SK-N-SH (cell line): ENCODE results near the gene BCL11B. TPM values are rescaled to one million over a fixed set of nuclear protein-coding genes. Genes with fewer than 3 reads are reported as not detected.

ENCODE experiments used
- CTCF ChIA-PET: fragments of 300-600, 350-600 bp; formaldehyde crosslinking; extraction: SDS; loops from one replicate; lab custom pipeline; 2021; lab: Yijun Ruan, JAX
- POLR2A ChIA-PET: fragments of 350-600 bp; sonication (Branson Sonifier 250); formaldehyde crosslinking; extraction: SDS; loops from one replicate; lab custom pipeline; 2020; ENCODE audit warnings: antibody characterized with exemption, inconsistent platforms; lab: Yijun Ruan, JAX
- DNase-seq: peaks from one replicate; pipeline ENCODE4 v3.0.0; 2012
- H2AFZ ChIP-seq: fragments of 200-600 bp; sonication (generic); 2 replicates; pipeline ENCODE4 v1.8.1; 2016; ENCODE audit warnings: antibody characterized with exemption, mild to moderate bottlenecking, low read depth
- H3F3A ChIP-seq: fragments of 200-600 bp; sonication (generic); replicated peaks from 2 replicates; pipeline ENCODE3; 2016; ENCODE audit warnings: antibody characterized with exemption, mild to moderate bottlenecking; ENCODE audit not compliant: insufficient read depth
- H3K27ac ChIP-seq, 2 experiments: fragments of 200-500 bp in 1 of 2; fragments of 200-600 bp in 1 of 2; sonication (Bioruptor generic) in 1 of 2; sonication (generic), shearing (Covaris generic) in 1 of 2; 2 replicates each; pipeline versions ENCODE4 v1.5.1 to v1.6.1; 2014 to 2016; ENCODE audit warnings: low read depth in 2 of 2, inconsistent platforms in 1 of 2, low read length in 1 of 2, mild to moderate bottlenecking in 1 of 2, mixed read lengths in 1 of 2
- H3K27me3 ChIP-seq: fragments of 200-600 bp; sonication (generic), shearing (Covaris generic); 2 replicates; pipeline ENCODE4 v1.6.1; 2016; ENCODE audit warnings: mixed run types; ENCODE audit not compliant: insufficient read depth
- H3K36me3 ChIP-seq, 2 experiments: fragments of 200-500 bp in 1 of 2; fragments of 200-600 bp in 1 of 2; sonication (Bioruptor generic) in 1 of 2; sonication (generic) in 1 of 2; replicated peaks in 1 of 2; 2 replicates each; pipeline versions ENCODE3 to v1.5.1; 2014 to 2016; ENCODE audit warnings: low read length in 1 of 2, mild to moderate bottlenecking in 1 of 2; ENCODE audit not compliant: insufficient read depth in 2 of 2, control insufficient read depth in 1 of 2
- H3K4me1 ChIP-seq, 2 experiments: fragments of 200-500 bp in 1 of 2; fragments of 200-600 bp in 1 of 2; sonication (Bioruptor generic) in 1 of 2; sonication (generic), shearing (Covaris generic) in 1 of 2; 2 replicates each; pipeline versions ENCODE4 v1.5.1 to v1.6.1; 2014 to 2016; ENCODE audit warnings: low read depth in 1 of 2, low read length in 1 of 2, mixed run types in 1 of 2; ENCODE audit not compliant: insufficient read depth in 2 of 2, control insufficient read depth in 1 of 2
- H3K4me2 ChIP-seq: fragments of 200-600 bp; sonication (generic), shearing (Covaris generic); 2 replicates; pipeline ENCODE4 v1.6.1; 2017; ENCODE audit warnings: mixed run types
- H3K4me3 ChIP-seq, 2 experiments: fragments of 200-500 bp in 1 of 2; fragments of 200-600 bp in 1 of 2; sonication (Bioruptor generic) in 1 of 2; sonication (generic), shearing (Covaris generic) in 1 of 2; 2 replicates each; pipeline versions ENCODE4 v1.5.1 to v1.8.1; 2014 to 2016; ENCODE audit warnings: low read depth in 2 of 2, inconsistent platforms in 1 of 2, low read length in 1 of 2, mild to moderate bottlenecking in 1 of 2, mixed read lengths in 1 of 2, moderate library complexity in 1 of 2
- H3K79me2 ChIP-seq: fragments of 200-600 bp; sonication (generic); 2 replicates; pipeline ENCODE4 v1.8.1; 2017; ENCODE audit warnings: mild to moderate bottlenecking; ENCODE audit not compliant: insufficient read depth
- H3K9ac ChIP-seq: fragments of 200-600 bp; sonication (generic); 2 replicates; pipeline ENCODE4 v1.6.1; 2017; ENCODE audit warnings: mixed run types
- H3K9me2 ChIP-seq: fragments of 200-600 bp; sonication (generic); 2 replicates; pipeline ENCODE4 v1.6.1; 2017; ENCODE audit warnings: mixed run types
- H3K9me3 ChIP-seq: fragments of 200-600 bp; sonication (generic); 2 replicates; pipeline ENCODE4 v1.6.1; 2017; ENCODE audit warnings: mixed run types, mild to moderate bottlenecking, moderate library complexity
- H4K20me1 ChIP-seq: fragments of 200-600 bp; sonication (generic); 2 replicates; pipeline ENCODE4 v1.6.1; 2017; ENCODE audit warnings: mild to moderate bottlenecking, mixed run types; ENCODE audit not compliant: insufficient read depth
- EP300 ChIP-seq, 2 experiments: IDR thresholded peaks; 2 replicates each; pipeline versions ENCODE4 v1.4.0 to v1.6.1; 2012; ENCODE audit warnings: borderline replicate concordance in 1 of 2, low read depth in 1 of 2, low read length in 1 of 2
- EZH2phosphoT487 ChIP-seq: fragments of 200-600 bp; sonication (generic); IDR thresholded peaks from 2 replicates; pipeline ENCODE4 v1.6.1; 2017; ENCODE audit warnings: low read depth, mixed run types, mild to moderate bottlenecking, antibody characterized with exemption, moderate library complexity, borderline replicate concordance
- FOSL2 ChIP-seq: IDR thresholded peaks from 2 replicates; pipeline ENCODE4 v1.4.0; 2012; ENCODE audit warnings: low read depth, mild to moderate bottlenecking, moderate library complexity, borderline replicate concordance
- FOXJ3 ChIP-seq: sonication (generic); formaldehyde crosslinking; IDR thresholded peaks from 2 replicates; pipeline ENCODE4 v1.5.1; 2020; ENCODE audit warnings: mild to moderate bottlenecking, missing genetic modification reagents
- FOXM1 ChIP-seq: IDR thresholded peaks from 2 replicates; pipeline ENCODE4 v1.4.0; 2012; ENCODE audit warnings: low read depth, mild to moderate bottlenecking
- GATA2 ChIP-seq: sonication (generic); formaldehyde crosslinking; IDR thresholded peaks from 2 replicates; pipeline ENCODE4 v1.5.0; 2020; ENCODE audit warnings: mild to moderate bottlenecking, missing genetic modification reagents
- IRF3 ChIP-seq: fragments of 150-350 bp; IDR thresholded peaks from 2 replicates; pipeline ENCODE4 v1.6.1; 2016; ENCODE audit warnings: mild to moderate bottlenecking, low read depth, low read length
- MEF2A ChIP-seq: IDR thresholded peaks from 2 replicates; pipeline ENCODE4 v1.4.0; 2012; ENCODE audit warnings: low read depth, borderline replicate concordance
- MXI1 ChIP-seq: IDR thresholded peaks from 2 replicates; pipeline ENCODE4 v1.6.1; 2012; ENCODE audit warnings: mild to moderate bottlenecking, low read depth, low read length, improper control_type of control experiment
- NFIC ChIP-seq: IDR thresholded peaks from 2 replicates; pipeline ENCODE4 v1.4.0; 2012; ENCODE audit warnings: borderline replicate concordance
- NRF1 ChIP-seq: IDR thresholded peaks from 2 replicates; pipeline ENCODE4 v1.6.1; 2012; ENCODE audit warnings: low read depth, mild to moderate bottlenecking, low read length
- RAD21 ChIP-seq: IDR thresholded peaks from 2 replicates; pipeline ENCODE4 v1.6.1; 2012; ENCODE audit warnings: mild to moderate bottlenecking, low read length
- RCOR1 ChIP-seq: fragments of 150-350 bp; IDR thresholded peaks from 2 replicates; pipeline ENCODE4 v1.6.1; 2017; ENCODE audit warnings: antibody characterized with exemption, low read length
- REST ChIP-seq: IDR thresholded peaks from 2 replicates; pipeline ENCODE4 v1.6.1; 2012; ENCODE audit warnings: mild to moderate bottlenecking, low read depth, low read length, moderate library complexity
- RFX5 ChIP-seq: IDR thresholded peaks from 2 replicates; pipeline ENCODE4 v1.6.1; 2012; ENCODE audit warnings: mild to moderate bottlenecking, improper control_type of control experiment, low read length
- RXRA ChIP-seq: IDR thresholded peaks from 2 replicates; pipeline ENCODE4 v1.4.0; 2012; ENCODE audit warnings: low read depth, mild to moderate bottlenecking, borderline replicate concordance
- TEAD4 ChIP-seq: IDR thresholded peaks from 2 replicates; pipeline ENCODE4 v1.4.0; 2012; ENCODE audit warnings: mild to moderate bottlenecking, borderline replicate concordance; ENCODE audit not compliant: insufficient read depth
- YY1 ChIP-seq: IDR thresholded peaks from 2 replicates; pipeline ENCODE4 v1.4.0; 2012; ENCODE audit warnings: low read depth, mild to moderate bottlenecking
- ZBTB33 ChIP-seq: IDR thresholded peaks from 2 replicates; pipeline ENCODE4 v1.4.0; 2012; ENCODE audit warnings: low read depth, borderline replicate concordance
- WGBS: methylation state at CpG from one replicate; pipeline ENCODE4 v1.1.6; 2017; ENCODE audit warnings: low lambda C conversion rate; 5-methylcytosine and 5-hydroxymethylcytosine counted together
- polyA plus RNA-seq, 3 experiments: library from polyadenylated mRNA; depleted of rRNA; stranded (reverse); fragments of >200 nt; gene quantifications; 2 replicates each; pipeline ENCODE4 v1.2.3, GENCODE V29; 2012

Gene BCL11B
- polyA plus RNA-seq, 1 of the 3 experiments (the other 2 are of a cell fraction) = not detected

- Histone ChIP-seq H3K27ac (no peak overlapping the region), H4K20me1 (no peaks in the 10 kb centered on the region), H3K36me3 (no peaks in the 10 kb centered on the region), H3K4me2 (no peak overlapping the region), H3K9me3 (no peaks in the 10 kb centered on the region), H3K9me2 (no peaks in the 10 kb centered on the region), H3K27me3 (peaks cover 88% of the 10 kb centered on the region), H3F3A (no peaks in the 10 kb centered on the region), H2AFZ (no peak overlapping the region), H3K79me2 (no peaks in the 10 kb centered on the region), H3K4me1 (no peaks in the 10 kb centered on the region; a peak in 1 of 4 replicates), H3K4me3 (no peak overlapping the region), H3K9ac (no peak overlapping the region)
- no peak for DNase-seq
- no peak for TF ChIP-seq IRF3
- TF ChIP-seq FOXM1 = no peak
- TF ChIP-seq FOSL2 = no peak
- TF ChIP-seq YY1 = no peak
- no peak for TF ChIP-seq RAD21
- no peak for TF ChIP-seq RFX5
- TF ChIP-seq MEF2A = no peak
- TF ChIP-seq RXRA = no peak
- no peak for TF ChIP-seq RCOR1
- no peak for TF ChIP-seq MXI1
- TF ChIP-seq REST = no peak
- TF ChIP-seq GATA2 (CRISPR knock-in tag) = no peak
- no peak for TF ChIP-seq EP300 (IDR thresholded peaks at IDR 0.05; ENCODE audit: borderline replicate concordance in 1 of 2, low read depth in 1 of 2, low read length in 1 of 2)
- TF ChIP-seq TEAD4 = no peak
- TF ChIP-seq NRF1 = no peak
- no peak for TF ChIP-seq NFIC
- TF ChIP-seq FOXJ3 = no peak
- no peak for TF ChIP-seq ZBTB33
- TF ChIP-seq EZH2phosphoT487 = no peak
- POLR2A ChIA-PET = no interaction called here
- CTCF ChIA-PET = no interaction called here
- WGBS = 20% methylated on average over 25 of the region's 83 CpGs
Measured at GRCh38 chr14:99245564-99246511, 26.2 kb downstream of the BCL11B start.
